GF-D8 (cell line): ENCODE results near the gene C2CD4D.
"Not testable (repeated sequence)": the region's sequence is repeated elsewhere in the genome, so short reads cannot be mapped to it uniquely, and the experiment has no call there.

ENCODE experiments used
- DNase-seq: peaks from one replicate; lab custom pipeline; 2025; lab: John Stamatoyannopoulos, UW

The C2CD4D gene

DNA sequence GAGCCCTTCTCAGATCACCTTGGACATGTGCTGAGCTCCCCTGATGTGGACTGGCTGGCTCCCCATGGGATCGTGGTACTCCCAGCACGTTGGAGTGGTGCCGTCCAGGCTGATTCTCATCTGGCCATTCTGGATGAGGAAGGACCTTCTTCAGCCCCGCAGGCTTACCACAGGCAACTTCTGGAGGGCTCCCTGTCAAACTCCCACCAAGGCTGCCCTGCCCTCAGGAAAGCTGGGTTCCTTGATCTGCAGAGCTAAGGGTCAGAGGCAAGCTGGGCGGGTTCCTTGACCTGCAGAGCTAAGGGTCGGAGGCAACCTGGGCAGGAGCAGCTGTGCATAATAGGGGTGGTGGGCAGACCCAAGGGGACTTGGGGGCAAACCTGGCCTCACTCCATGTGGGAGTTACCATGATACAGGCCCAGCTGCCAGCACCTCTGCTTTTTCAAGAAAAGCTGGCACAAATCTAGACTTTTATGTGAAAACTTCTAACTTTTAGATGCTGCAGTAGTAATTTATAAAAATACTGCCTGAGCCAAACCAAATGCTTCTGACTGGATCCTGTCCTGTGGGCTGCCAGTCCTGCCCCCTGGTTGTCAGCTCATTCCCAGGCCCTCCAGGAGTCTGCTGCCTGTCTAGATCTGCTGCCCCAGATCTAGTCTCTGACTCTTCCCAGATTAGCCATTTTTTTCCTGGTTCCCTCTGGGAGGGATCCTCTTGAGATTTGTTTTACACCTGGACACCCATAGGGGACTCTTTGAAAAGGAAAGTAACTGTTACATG, 19.5 kb upstream of the C2CD4D start:
- DNase-seq = no peak

DNA sequence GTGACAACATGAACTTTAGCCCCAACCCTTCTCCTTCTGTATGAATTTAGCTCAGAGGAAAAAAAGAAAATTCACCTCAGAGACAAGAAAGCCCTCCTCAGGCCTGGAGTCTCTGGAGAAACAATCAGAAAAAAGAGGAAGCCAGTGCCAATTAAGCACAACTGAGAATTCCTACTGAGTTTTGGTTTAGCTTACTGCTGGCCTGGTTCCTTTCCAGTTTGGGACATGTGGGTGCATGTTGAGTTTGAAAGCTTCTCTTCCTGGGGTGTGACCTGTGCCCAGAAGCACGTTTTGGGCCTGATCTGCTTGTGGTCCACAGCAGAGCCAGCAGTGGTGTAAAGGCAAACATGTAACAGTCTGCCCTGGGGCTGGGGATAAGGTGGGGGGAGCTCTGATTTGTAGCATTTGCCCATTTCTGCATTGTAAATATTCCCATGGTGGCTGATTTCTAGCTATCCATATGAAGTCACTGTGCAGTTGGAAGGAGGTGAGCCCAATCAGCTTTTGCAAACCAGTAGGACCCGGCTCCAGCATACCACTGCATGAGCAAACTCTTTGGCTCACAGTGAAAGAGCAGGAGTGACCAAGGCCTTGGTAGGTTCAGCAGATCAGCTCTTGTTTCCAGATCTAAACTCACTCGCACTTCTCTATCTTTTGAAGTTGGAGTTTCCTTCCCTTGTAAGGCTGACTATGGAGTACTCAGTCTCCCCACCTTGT, 18.6 kb upstream of the C2CD4D start:
- DNase-seq = no peak

DNA sequence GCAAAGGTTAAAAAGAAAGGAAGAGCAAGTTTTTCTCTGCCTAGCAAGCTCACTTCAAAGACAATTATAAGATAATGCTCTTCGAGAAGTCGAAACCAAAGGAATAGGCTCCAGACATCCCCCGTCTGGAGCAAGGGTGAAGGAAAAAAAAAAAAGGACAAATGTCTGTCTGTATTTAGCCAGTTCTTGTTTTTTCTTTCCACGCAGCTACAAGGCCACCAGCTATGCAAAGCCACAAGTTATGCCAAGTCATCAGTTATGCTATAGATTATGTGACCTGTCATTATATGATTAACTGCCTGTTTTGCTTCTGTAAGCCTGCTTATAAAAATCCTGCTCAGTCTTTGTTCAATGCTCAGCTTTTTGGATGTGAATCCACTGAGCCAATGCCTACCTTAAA, 16.3 kb upstream of the C2CD4D start:
- DNase-seq = no peak

DNA sequence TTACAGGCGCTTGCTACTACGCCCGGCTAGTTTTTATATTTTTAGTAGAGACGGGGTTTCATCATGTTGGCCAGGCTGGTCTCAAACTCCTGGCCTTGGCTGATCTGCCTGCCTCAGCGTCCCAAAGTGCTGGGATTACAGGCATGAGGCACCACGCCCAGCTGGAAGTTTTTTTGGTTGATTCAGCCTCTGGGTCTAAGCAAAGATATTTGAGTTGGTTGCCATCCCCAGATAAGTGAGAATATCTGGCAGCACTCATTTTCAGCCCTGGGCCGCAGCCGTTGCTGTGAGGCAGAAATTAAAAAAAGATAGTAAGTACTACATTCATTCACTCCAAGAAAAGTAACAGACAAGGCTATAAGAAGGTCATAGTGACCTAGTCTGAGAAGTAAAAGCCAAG, 15.9 kb upstream of the C2CD4D start:
- DNase-seq = not testable (repeated sequence)

DNA sequence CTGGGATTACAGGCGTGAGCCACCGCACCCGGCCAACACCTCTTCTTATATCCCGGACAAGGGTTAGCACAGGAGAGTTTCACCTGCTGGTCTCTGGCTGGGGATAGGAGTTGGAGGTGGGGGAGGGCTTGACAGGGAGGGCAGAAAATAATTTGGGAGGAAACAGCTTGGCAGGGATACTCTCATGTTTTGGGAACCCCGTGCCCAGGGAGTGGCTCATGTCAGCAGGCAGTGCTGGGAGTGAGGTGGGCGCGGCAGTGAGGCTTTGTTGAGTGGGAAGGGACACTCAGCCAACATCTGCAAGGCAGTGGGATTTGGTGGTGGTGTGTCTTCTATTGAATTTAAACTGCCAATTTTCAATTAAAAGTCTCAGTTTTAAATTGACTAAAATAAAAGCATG, 15.0 kb upstream of the C2CD4D start:
- no peak for DNase-seq

DNA sequence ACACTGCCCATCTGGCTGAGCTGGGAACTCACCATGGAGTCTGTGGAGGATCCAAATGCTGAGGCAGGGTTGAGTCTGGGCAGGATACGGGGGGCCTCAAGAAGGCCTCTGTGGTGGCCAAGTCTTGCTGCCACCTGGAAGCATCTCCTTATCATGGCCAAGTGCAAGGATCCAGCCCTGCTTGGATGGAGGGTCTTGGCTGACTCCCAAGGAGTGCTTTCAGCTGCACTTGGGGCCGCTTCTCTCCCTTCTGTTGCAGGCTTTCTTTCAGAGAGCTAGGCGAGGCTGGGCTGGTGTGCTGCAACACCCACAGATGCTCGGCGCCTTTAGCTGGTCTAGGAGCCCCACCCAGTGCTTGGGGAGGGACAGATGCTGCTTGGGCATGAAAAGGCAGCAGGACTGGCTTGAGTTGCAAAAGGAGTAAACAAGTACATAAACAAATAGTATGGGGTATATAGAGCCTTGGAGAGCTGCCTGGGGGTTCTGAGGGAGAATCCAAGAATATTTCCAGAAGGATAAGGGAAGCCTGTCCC, 13.9 kb upstream of the C2CD4D start, which contains the start of gene THEM5:
Gene THEM5, minus strand, starts transcription at position 302 of the 533 bp plus-strand sequence. Its CDS starts 147 bp downstream, at position 155.
- DNase-seq = no peak

DNA sequence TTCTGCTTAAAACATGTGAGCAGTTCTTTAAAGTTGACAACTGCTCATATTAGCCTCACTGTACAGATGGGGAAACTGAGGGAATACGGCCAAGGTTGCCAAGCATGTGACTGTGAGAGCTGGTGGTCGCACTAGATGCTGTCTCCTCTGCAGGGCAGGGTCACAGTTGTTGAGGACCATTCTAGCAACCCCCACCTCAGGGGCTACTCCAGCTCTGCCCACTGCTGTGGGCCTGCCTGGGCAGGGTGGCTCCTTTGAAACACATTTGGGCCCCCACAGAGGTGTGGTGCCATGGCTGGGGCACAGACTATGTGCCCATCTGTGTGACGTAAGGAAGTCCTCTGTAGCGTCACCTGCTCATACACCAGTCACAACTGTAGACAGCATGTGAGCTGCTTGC, 13.1 kb upstream of the C2CD4D start:
- no peak for DNase-seq

DNA sequence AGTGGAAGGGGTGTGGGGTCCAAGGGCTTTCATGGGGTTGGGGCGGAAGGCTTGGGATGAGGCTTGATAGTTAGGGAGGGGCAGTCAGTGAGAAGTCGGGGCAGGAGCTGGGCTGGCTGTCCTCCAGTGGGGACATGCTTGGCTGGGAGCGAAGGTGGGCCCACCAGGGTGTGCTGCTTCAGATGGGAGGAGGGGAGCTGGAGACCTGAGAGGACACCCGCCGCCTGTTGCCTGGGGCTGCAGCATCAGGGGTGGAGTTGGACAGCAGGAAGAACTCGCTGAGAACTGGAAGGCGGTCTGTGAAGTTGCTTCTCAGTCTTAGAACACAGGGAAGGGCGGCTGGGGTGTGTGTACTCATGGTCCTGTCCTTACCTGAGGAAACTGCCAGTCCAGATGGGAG, 12.3 kb upstream of the C2CD4D start:
- no peak for DNase-seq

DNA sequence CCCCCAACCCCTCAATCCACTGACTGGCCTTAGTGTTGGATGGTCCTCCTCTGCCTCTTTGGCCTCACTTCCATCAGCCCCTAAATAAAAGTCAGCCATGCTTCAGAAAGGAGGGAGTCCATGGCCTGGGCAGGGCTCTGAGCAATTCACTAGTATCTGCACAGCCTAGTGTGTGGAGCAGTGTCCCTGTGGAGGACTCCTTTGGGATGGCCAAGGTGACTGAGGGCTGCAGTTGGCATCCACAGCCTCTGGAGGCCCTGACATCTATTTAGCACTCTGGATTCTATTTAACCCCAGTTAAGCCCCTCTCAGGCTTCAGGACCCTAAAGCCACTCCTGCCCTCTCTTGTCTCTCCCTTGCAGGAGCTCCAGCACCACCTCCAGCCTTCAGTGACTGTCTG, 10.3 kb upstream of the C2CD4D start:
- no peak for DNase-seq

DNA sequence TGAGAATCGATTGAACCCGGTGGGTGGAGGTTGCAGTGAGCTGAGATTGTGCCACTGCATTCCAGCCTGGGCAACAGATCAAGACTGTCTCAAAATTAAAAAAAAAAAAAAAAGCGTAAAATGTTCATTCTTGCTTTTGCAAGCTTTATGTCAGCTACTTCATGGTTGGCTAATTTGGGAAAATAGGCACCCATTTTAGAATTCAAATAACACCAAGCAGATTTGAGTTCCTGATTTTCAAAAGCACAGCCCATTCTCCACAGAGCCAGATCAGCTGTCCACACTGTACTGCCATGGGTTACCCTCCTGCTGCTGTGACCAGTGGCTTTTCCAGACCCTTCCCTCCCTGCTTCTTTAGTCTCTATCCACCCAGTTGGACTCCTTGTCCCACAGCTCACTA, 9.5 kb upstream of the C2CD4D start:
- no peak for DNase-seq

DNA sequence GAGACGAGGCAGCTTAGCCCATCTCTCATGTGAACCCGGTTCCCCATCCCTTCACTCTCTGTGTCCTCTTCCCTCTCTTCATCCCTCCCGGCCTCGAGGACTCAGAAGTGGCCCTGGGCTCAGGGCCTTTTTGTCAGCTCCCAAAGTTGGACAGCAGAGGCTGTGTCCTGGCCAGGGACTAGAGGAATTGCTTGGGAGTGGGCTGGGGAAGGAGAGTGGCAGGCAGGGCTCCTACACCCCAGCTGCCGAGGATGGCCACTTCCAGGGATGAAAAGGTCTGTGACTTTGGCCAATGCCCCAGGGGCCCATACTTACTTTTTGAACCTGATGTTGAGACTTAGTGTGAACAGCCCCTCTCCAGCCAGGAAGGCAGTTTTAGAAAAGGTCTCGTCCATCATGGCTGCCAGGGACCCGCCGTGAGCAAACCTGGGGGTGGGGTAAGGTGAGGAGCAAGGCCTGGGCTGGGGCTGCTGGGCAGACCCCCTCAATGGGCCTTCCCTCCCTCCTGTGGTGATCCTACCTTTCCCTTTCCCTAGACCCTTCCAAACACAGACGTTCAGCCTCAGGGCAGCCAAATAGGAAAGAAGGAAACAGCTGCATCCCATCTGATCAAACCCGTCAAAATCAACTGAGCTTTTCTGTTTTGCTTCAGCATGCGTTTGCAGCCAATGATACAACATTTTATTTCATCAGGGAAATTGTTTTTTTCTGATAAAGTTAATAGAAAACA, 8.4 kb upstream of the C2CD4D start:
- DNase-seq = no peak

DNA sequence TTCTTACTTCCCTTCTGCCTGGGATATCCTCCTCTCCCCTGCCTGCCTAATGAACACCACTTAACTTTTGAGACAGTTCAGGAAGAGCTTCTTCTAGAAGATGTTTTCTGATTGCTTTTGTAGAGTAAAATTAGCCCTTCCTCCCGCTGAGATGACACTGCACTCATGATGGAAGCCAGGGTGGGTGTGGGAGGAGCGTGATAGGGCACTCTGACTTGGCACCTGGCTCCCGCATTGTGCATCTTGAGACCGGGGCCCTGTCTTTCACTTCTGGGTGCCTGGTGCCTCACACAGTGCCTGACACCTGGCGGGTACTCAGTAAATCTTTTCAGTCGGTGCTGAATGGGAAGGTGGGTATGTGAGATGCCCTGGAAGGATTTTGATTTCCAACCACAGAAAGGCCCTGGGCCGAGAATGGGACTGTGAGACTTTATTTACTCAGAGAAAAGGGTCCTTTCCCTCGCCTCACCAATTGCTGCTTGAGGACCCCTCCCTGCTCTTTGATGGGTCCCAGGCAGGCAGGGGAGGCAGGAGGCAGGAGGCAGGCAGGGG, 7.1 kb upstream of the C2CD4D start:
- no peak for DNase-seq

DNA sequence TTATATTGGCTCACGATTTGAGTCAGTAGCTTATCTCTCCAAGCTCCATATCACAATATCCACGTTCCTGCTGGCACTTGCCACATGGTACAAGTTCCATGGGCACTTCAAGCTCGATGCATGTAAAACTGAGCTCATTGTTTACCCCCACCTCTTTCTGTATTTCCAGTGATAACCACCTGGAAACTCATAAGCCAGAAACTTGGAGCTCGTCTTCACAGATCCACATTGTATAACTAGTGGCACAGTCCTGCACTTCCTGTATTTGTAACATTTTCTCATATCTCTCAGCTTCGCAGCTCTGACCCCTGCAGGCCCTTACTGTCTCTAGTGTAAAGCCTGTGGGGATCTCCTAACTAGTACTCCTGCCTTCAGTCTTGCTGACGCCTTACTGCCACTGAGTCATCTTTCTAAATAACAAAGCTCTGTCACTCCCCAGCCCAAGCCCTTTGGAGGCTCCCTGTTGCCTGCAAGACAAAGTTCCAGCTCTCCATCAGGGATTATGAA, 6.5 kb upstream of the C2CD4D start:
- no peak for DNase-seq

DNA sequence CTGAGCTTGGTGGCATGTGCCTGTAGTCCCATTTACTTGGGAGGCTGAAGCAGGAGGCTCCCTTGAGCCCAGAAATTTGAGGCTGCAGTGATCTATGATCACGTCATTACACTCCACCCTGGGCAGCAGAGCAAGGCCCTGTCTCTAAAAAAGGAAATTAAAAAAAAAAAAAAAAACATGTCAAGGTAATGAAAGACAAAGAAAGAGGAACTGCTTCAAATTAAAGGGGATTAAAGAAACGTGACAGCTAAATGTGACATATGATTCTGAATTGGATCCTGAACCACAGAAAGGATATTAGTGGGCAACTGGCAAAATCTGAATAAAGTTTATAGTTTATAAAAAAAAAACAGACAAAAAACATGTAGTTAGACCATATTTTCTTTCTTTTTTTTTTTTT, 3.8 kb upstream of the C2CD4D start:
- no peak for DNase-seq

DNA sequence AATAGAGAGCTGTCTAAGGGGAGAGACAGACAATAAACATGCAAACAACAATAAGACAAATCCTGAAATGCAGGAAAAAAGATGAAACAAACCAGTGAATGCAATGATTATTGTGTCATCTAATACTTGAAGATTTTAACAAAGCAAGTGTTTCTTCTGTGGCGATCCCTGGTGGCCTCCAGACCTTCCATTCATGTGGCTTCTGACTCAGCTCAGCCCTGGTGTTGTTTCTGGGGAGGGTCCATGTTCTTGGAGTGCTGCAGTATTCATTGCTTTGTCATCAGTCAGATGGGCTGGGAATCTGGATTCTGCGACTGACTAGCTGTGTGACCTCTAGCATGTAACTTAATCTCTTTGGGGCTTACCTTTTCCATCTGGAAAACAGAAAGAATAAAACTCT, 1.5 kb upstream of the C2CD4D start:
- DNase-seq = no peak

DNA sequence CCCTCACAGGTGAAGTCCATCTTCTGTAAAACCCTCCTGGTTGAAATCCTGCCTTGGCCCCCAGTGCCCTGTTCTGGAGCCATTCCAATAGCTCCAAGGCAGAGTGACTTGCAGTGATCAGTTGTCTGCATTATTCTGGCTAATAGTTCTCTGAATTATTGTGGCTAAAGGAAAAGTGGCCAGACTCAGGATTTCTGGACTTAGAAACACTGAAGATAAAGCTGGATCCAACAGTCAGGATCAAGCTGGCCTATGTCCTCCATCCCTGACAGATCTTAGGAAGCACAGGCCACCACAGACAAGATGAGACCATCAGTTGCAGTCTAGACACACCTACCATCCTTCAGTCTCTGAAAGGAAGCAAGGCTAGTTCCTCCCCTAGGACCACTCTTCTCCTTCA, 801 bp upstream of the C2CD4D start:
- DNase-seq = no peak

DNA sequence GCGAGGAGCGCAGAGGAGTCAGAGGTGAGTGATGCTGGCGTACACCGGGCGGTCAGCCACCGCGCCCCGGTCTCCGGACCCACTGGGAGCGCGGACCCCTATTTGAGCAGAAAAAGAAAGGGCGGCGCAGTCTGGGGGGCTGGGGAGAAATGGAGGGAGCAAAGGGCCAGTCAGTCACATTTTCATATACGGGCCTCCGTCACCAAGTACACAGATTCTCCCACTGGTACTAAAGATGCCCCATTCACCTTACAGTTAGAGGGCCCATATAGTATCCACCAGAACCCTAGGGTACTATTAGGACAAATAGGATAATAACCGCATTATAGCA, 573 bp downstream of the C2CD4D start:
- no peak for DNase-seq

DNA sequence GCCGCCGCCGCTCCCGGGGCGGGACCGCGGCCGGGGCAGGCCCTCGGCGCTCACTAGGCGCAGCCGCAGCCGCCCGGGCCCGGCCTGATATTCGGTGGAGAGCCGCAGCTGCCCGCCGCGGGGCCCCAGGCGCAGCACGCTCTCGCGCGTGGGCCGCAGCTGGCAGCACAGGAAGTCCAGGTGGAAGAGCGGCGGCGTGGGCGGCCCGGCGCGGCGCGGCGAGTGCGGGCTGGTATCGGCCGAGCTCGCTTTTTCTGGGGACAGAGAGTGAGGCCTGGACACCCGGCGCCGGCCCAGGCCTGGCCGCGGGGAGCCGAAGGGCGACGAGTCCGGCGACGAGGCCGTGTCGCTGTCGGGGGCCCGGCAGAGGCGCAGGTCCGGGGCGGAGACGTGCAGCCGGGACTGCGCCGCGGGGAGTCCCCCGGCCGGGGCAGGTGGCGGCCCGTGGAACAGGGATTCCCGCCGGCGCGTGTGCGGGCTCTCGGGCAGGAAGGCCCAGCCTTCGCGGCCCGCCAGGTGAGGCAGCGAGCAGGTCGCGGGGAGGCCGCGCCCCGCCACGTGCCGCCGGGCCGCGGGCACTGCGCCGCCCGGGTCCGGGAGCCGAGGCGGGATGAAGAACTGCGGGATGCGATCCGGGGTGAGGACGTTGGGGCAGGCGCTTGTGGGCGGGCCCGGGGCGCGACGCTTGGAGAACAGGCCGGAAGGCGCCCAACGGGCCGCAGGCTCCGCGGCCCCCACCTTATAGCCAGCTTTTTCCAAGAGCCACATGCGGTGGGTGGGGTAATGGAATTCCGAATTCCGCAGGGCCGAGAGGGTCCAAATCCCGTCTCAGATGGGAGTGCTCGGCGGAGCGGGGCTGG, 1.2 kb downstream of the C2CD4D start:
- DNase-seq = no peak

DNA sequence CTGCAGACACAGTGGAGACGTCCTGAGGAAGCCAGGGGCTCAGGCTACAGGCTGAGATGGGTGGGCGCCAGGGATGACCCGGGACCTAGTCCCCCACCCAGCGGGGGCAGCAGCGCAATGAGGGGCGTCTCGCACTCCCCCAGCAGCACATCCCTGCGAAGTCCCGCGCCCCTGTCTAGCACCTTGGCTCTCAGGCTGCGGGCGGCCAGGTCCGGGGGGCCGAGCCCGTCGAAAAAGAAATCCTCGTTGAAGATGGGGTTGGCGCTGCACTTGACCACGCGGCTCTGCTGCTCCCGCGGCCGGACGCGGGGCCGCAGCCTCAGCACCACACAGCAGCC, 1.8 kb downstream of the C2CD4D start:
- DNase-seq = no peak

DNA sequence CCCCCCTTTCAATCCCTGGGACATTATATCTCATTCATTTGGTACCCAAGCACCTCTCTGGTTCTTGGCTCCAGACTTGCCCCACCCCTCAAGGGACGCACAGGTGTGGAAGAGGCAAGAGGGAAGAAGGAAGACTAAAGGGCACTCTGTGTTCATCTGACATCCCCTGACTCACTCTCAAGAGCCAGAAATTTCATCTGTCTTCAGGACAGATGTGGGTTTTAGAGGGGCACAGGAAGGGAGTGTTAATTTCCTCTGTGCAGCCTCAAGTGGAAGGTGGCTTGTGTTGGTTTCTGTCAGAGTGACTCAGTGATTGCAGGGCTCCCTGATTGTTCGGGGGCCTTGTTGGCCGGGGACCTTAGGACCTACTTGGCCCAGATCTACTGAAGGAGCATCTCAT, 2.4 kb downstream of the C2CD4D start:
- no peak for DNase-seq

DNA sequence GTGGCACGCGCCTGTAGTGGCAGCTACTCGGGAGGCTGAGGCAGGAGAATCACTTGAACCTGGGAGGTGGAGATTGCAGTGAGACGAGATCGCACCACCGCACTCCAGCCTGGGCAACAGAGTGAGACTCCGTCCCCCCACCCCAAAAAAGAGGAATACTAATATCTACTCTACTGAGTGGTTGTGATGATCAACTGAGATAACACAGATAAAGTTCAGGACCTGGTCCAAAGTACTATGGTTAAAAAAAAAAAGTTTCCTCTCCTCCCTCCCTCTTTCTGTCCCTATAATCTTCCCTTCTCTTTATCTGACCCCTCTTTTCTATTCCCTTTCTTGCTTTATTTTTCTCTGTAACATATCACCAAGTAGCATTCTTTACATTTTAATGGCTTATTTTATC, 4.0 kb downstream of the C2CD4D start:
- no peak for DNase-seq

DNA sequence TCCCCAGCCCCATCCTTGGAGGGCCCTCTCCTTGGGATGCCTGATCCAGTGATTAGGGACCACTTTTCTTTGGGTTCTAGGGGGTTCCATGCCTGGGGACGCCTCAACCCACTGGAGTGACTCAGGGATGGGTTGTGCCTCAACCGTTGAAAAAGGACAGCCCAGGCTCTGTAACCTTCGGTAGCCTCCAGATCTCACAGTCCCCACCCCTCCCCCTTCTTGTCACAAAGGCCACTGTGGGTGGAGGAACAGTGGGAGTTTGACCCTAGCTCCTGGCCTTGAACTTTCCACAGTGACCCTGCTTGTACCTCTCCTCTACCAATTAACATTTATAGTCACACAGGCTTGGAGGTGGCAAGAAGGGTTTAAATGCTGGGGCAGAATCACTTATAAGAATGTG, 5.4 kb downstream of the C2CD4D start:
- DNase-seq = no peak
